Measurements from ENCODE around the gene KDM4C.
"Not testable (repeated sequence)": the region's sequence is repeated elsewhere in the genome, so short reads cannot be mapped to it uniquely, and the experiment has no call there.

Gene KDM4C

DNA sequence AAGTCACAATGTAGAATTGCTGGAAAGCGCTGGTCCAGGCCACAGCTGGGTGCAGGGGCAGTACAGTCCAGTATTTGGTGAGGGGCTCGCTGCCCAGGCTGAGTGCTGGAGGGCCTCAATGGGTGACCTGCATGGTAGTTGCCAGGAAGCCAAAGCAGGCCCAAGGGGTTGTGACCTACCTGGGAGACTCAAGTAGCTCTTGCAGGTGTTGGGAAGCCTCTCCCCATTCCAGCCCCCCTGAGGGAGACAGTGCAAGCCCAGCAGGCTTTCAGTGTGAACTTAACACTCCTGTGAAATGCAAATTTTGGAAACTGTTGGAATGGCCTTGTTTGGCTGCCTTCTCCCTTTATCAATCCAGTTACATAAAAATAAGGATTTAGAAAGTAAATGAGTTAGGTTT is 13.9 kb downstream of the KDM4C start:
- no peaks in the 10 kb centered on the region for H3K4me1 ChIP-seq (ENCODE audit: insufficient read depth, low read length)
- no peak overlapping the region for H2AFZ ChIP-seq (ENCODE audit: low read depth, low read length)
- no peaks in the 10 kb centered on the region for H3K27me3 ChIP-seq (ENCODE audit: insufficient read depth, low read length)
- no peak overlapping the region for H3K4me3 ChIP-seq (ENCODE audit: low read length)
- no peaks in the 10 kb centered on the region for H3K9me3 ChIP-seq (ENCODE audit: low read length)
- H3K36me3 ChIP-seq (ENCODE audit: insufficient read depth, low read length) = no peaks in the 10 kb centered on the region

GRCh38 chr9:6777213-6777902 is 19.6 kb downstream of the KDM4C start:
- no peaks in the 10 kb centered on the region for H3K27me3 ChIP-seq (ENCODE audit: insufficient read depth, low read length)
- H3K9me3 ChIP-seq (ENCODE audit: low read length) = no peaks in the 10 kb centered on the region
- no peak overlapping the region for H3K4me3 ChIP-seq (ENCODE audit: low read length)
- H3K4me1 ChIP-seq (ENCODE audit: insufficient read depth, low read length) = no peaks in the 10 kb centered on the region
- no peak overlapping the region for H2AFZ ChIP-seq (ENCODE audit: low read depth, low read length)
- no peaks in the 10 kb centered on the region for H3K36me3 ChIP-seq (ENCODE audit: insufficient read depth, low read length)

DNA sequence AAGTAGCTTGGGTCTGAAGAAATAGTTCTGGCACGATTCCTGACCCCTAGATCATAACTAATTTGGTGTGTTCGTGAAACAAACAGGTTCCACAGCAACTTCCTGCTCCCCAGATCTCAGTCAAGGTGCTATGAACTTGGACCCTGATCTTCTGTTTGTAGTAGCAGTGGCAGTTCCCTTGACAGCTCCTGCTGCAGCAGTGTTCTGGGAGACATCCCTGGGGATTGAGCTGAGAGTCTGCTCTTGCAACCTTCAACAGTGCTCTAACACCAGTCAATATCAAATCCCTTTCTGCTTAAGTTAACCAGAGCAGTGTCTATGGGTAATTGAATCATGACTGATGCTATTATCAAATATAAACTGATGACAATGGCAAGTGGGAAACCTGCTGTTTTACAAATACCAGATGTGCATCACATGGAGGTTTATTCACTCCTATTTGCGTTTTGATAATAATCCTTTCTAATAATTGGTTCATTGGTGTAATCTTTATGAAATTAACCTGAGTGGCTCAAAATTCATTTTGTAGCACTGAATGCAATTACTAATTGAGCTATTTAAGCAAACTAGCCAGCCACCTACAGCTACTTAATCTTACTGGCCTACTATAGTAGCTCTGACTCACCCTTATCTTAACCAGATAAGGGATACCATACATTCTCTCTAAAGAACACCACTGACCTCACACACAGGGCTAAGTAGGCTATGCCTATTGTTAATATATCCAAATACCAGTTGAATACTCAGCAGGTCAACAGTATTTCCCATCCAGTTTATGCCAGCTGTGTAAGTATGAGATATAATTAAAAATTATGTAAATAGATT is 21.9 kb downstream of the KDM4C start:
- Histone ChIP-seq H3K4me1 (ENCODE audit: insufficient read depth, low read length) (no peaks in the 10 kb centered on the region), H3K4me3 (ENCODE audit: low read length) (no peak overlapping the region), H3K36me3 (ENCODE audit: insufficient read depth, low read length) (no peaks in the 10 kb centered on the region), H2AFZ (ENCODE audit: low read depth, low read length) (no peak overlapping the region), H3K9me3 (ENCODE audit: low read length) (no peaks in the 10 kb centered on the region), H3K27me3 (ENCODE audit: insufficient read depth, low read length) (no peaks in the 10 kb centered on the region)

DNA sequence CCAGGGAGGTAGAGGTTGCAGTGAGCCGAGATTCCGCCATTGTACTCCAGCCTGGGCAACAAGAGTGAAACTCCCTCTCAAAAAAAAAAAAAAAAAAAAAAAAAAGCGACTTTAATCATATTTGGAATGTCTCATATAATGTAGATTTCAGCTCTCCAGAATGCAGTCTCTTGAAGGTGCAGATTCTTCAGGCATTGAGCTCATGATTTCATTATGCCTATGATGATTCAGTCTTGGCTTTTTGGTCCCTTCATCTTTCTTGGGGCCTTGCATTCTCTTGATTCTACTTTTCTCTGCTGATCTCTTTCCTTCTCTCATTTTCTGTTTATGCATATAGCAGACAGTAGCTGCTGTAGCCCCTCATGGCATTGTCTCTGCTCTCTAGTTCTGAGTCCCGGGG is 22.9 kb downstream of the KDM4C start:
- Histone ChIP-seq H3K4me1 (ENCODE audit: insufficient read depth, low read length) (no peaks in the 10 kb centered on the region), H3K4me3 (ENCODE audit: low read length) (no peak overlapping the region), H3K9me3 (ENCODE audit: low read length) (no peaks in the 10 kb centered on the region), H3K36me3 (ENCODE audit: insufficient read depth, low read length) (no peaks in the 10 kb centered on the region), H3K27me3 (ENCODE audit: insufficient read depth, low read length) (no peaks in the 10 kb centered on the region), H2AFZ (ENCODE audit: low read depth, low read length) (no peak overlapping the region)

DNA sequence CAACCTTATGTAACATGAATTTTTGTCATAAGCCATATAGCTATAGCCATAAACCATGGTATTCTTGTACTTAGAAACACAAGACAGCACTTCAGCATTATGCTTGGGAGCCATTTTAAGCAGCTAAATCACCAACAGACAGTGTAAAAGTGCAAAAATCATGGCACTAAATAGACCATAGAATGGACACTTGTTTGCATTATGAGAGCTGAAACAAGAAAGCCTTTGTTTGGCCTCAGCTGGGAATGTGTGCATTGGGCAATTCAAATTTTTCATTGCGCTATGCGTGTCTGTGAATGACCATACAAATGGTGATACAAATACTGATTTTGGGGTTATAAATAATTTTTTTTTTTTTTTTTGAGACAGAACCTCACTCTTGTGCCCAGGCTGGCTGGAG is 23.7 kb downstream of the KDM4C start:
- Histone ChIP-seq H3K9me3 (ENCODE audit: low read length) (no peaks in the 10 kb centered on the region), H3K27me3 (ENCODE audit: insufficient read depth, low read length) (no peaks in the 10 kb centered on the region), H3K4me3 (ENCODE audit: low read length) (no peak overlapping the region), H3K4me1 (ENCODE audit: insufficient read depth, low read length) (no peaks in the 10 kb centered on the region), H3K36me3 (ENCODE audit: insufficient read depth, low read length) (no peaks in the 10 kb centered on the region), H2AFZ (ENCODE audit: low read depth, low read length) (no peak overlapping the region)

GRCh38 chr9:6782345-6782744 is 24.6 kb downstream of the KDM4C start:
- Histone ChIP-seq H3K4me3 (ENCODE audit: low read length) (no peak overlapping the region), H3K27me3 (ENCODE audit: insufficient read depth, low read length) (no peaks in the 10 kb centered on the region), H3K9me3 (ENCODE audit: low read length) (no peaks in the 10 kb centered on the region), H2AFZ (ENCODE audit: low read depth, low read length) (no peak overlapping the region), H3K36me3 (ENCODE audit: insufficient read depth, low read length) (no peaks in the 10 kb centered on the region), H3K4me1 (ENCODE audit: insufficient read depth, low read length) (no peaks in the 10 kb centered on the region)

- H2AFZ ChIP-seq (ENCODE audit: low read depth, low read length) = no peak overlapping the region
- H3K4me3 ChIP-seq (ENCODE audit: low read length) = no peak overlapping the region
- no peaks in the 10 kb centered on the region for H3K9me3 ChIP-seq (ENCODE audit: low read length)
- peaks cover 4% of the 10 kb centered on the region for H3K4me1 ChIP-seq (ENCODE audit: insufficient read depth, low read length)
- H3K27me3 ChIP-seq (ENCODE audit: insufficient read depth, low read length) = no peaks in the 10 kb centered on the region
- H3K36me3 ChIP-seq (ENCODE audit: insufficient read depth, low read length) = no peaks in the 10 kb centered on the region
Observed at GRCh38 chr9:6782981-6783380, 25.2 kb downstream of the KDM4C start.

- Histone ChIP-seq H3K4me1 (ENCODE audit: insufficient read depth, low read length) (peaks cover 8% of the 10 kb centered on the region), H3K36me3 (ENCODE audit: insufficient read depth, low read length) (no peaks in the 10 kb centered on the region), H3K9me3 (ENCODE audit: low read length) (no peaks in the 10 kb centered on the region), H2AFZ (ENCODE audit: low read depth, low read length) (no peak overlapping the region), H3K4me3 (ENCODE audit: low read length) (no peak overlapping the region), H3K27me3 (ENCODE audit: insufficient read depth, low read length) (no peaks in the 10 kb centered on the region)
Observed at GRCh38 chr9:6783753-6784152, 26.0 kb downstream of the KDM4C start.

DNA sequence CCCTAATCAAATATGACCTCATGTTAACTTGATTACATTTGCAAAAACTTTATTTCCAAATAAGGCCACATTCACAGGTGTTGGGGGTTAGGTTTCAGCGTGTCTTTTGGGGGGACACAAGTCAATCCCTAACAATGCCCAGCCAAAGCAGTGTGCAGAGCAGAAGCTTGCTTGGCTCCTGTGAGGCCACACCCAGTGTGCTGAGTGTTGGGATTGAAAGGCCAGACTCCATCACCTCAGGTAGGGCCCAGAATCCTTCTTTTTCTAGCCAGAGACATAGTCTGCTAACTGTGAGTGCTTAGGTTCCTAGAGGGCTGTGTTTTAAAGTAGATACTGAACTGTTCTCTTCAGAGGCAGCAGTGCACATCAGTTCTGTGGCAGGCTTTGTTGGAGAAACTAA is 27.9 kb downstream of the KDM4C start:
- no peak overlapping the region for H2AFZ ChIP-seq (ENCODE audit: low read depth, low read length)
- no peaks in the 10 kb centered on the region for H3K9me3 ChIP-seq (ENCODE audit: low read length)
- H3K36me3 ChIP-seq (ENCODE audit: insufficient read depth, low read length) = no peaks in the 10 kb centered on the region
- peaks cover 8% of the 10 kb centered on the region for H3K4me1 ChIP-seq (ENCODE audit: insufficient read depth, low read length)
- H3K27me3 ChIP-seq (ENCODE audit: insufficient read depth, low read length) = no peaks in the 10 kb centered on the region
- no peak overlapping the region for H3K4me3 ChIP-seq (ENCODE audit: low read length)

GRCh38 chr9:6787793-6788161 is 30.0 kb downstream of the KDM4C start:
- H3K27me3 ChIP-seq (ENCODE audit: insufficient read depth, low read length) = no peaks in the 10 kb centered on the region
- no peaks in the 10 kb centered on the region for H3K36me3 ChIP-seq (ENCODE audit: insufficient read depth, low read length)
- H3K9me3 ChIP-seq (ENCODE audit: low read length) = no peaks in the 10 kb centered on the region
- no peak overlapping the region for H2AFZ ChIP-seq (ENCODE audit: low read depth, low read length)
- H3K4me3 ChIP-seq (ENCODE audit: low read length) = no peak overlapping the region
- H3K4me1 ChIP-seq (ENCODE audit: insufficient read depth, low read length) = peaks cover 8% of the 10 kb centered on the region

DNA sequence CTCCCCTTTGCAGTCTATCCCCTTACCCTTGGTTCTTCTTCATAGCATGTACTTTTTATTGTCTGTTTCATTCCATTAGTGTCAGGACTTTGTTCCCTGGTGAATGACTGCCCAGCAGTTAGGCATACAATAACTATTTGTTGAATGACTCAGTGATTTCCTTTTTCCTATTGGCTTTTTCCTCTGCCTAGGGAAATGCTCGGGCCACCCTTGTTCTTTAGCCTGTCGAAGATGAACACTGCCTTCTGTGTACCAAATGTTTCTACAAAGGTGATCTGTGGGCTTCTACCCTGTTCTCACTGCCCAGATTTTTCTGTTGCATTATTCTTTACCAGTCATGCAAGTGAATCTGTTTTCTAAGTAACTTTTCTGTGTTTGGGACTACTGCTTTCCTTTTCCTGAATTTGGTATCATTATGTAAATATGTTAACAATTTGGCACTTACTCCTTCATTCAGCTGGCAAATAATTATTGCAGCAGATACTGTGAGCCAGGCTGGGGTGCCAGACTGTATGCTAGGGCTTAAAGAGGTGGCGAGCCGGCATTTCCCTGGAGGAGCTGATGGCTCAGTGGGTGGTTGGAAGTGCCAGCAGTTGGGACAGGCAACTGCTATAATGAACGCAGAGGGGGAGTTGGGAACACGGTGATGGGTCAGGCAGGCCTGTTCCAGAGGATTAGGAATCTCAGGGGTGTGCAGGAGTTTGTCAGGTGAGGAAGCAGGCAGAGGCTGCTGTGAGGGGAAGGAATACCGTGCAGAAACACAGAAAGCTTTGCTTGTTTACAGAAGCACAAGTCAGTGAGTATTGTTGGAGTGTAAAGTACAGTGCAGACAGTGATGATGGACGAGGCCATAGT is 30.6 kb downstream of the KDM4C start:
- no peak overlapping the region for H3K4me3 ChIP-seq (ENCODE audit: low read length)
- no peaks in the 10 kb centered on the region for H3K9me3 ChIP-seq (ENCODE audit: low read length)
- peaks cover 8% of the 10 kb centered on the region for H3K4me1 ChIP-seq (ENCODE audit: insufficient read depth, low read length)
- H3K27me3 ChIP-seq (ENCODE audit: insufficient read depth, low read length) = no peaks in the 10 kb centered on the region
- H3K36me3 ChIP-seq (ENCODE audit: insufficient read depth, low read length) = no peaks in the 10 kb centered on the region
- no peak overlapping the region for H2AFZ ChIP-seq (ENCODE audit: low read depth, low read length)

DNA sequence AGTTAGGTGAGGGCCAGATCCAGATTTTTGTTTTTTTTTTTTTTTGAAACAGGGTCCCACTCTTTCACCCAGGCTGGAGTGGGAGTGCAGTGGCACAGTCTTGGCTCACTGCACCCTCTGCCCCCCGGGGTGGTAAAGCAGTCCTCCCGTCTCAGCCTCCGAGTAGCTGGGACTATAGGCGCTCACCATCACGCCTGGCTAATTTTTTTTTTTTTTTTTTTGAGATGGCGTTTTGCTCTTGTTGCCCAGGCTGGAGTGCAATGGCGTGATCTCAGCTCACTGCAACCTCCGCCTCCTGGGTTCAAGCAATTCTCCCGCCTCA is 31.2 kb downstream of the KDM4C start:
- not testable (repeated sequence) for H3K4me1 ChIP-seq (ENCODE audit: insufficient read depth, low read length); H3K36me3 ChIP-seq (ENCODE audit: insufficient read depth, low read length); H3K27me3 ChIP-seq (ENCODE audit: insufficient read depth, low read length); H3K9me3 ChIP-seq (ENCODE audit: low read length); H2AFZ ChIP-seq (ENCODE audit: low read depth, low read length); H3K4me3 ChIP-seq (ENCODE audit: low read length)

GRCh38 chr9:6790866-6791265 is 33.1 kb downstream of the KDM4C start:
- no peaks in the 10 kb centered on the region for H3K36me3 ChIP-seq (ENCODE audit: insufficient read depth, low read length)
- no peak overlapping the region for H3K4me3 ChIP-seq (ENCODE audit: low read length)
- H3K9me3 ChIP-seq (ENCODE audit: low read length) = no peaks in the 10 kb centered on the region
- H3K4me1 ChIP-seq (ENCODE audit: insufficient read depth, low read length) = peaks cover 8% of the 10 kb centered on the region
- H2AFZ ChIP-seq (ENCODE audit: low read depth, low read length) = no peak overlapping the region
- H3K27me3 ChIP-seq (ENCODE audit: insufficient read depth, low read length) = no peaks in the 10 kb centered on the region

Measured in neuron (in vitro differentiated cells).